Activated CD4-positive, alpha-beta T cell treated with anti-CD3 and anti-CD28 coated beads, Interleukin-2, amount 50 U/mL, for 4 hours (primary cell): ENCODE measurements around the gene EYS.

Source experiments
- DNase-seq, 2 experiments: peaks; one replicate each; pipeline ENCODE4 v3.0.0-alpha.2; 2020

The EYS gene

DNA sequence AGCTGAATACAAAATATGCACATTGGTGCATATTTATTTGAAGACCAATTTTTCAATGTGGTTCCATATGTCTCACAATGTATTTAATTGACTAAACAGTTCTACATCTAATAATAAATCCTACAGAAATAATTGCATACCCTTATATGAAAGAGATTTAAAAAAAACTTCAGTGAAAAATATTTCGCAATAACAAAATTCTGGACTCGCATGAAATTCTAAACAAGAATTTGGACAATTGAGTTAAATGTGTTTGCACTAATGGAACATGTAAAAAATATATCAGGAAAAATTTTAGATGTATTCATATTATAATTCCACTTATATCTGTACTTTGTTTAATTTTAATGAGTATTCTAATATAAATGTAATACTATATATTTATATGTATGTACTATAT lies 1003.1 kb downstream of the EYS start:
- DNase-seq = no peak

DNA sequence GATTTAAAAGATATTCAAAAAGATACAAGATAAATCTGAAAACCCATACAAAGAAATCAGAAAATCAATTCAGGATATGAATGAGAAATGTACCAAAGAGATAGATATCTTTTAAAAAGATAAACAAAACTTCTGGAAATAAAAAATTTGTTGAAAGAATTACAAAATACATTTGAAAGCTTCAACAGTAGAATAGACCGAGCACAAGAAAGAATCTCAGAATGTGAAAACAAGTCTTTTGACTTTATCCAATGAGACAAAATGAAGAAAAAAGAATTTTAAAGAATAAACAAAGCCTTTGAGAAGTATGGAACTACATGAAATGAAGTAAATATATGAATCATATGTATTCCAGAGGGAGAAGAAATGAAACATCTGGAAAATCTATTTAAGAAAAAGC lies 1011.0 kb downstream of the EYS start:
- DNase-seq = no peak

DNA sequence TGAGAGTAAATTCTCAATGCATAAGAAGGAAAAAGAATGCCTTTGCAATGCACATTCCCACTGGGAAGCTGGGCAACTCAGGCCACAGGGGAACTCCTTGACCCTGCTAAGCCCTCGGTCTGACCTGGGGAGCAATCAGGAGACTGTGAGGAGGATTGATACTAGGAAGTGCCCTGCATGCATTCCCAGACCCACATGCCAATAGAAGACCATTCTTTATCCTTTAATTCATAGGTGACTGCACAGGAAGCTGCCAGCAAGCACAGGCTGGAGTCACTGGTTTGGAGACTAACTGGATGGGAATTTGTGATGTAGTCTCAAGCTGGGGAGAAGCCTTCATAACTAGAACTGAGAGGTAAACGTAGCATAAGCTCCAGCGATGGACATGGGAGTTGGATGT lies 1012.7 kb downstream of the EYS start:
- DNase-seq = no peak

DNA sequence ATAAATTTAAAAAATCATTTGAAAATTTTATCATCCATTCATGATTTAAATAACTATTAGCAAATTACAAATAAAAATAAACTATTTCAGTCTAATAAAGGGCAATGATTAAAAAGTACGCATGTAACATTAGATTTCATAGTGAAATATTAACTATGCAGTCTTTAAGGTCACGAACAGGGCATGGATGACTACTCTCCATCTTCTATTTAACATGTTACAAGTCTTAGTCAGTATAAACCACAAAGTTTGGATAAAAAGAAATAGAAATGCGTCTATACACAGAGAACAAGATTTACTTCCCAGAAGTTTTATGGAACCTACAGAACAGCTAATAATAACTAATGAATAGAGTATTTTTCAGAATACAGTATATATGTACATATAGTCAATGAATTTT lies 1016.0 kb downstream of the EYS start:
- no peak for DNase-seq

DNA sequence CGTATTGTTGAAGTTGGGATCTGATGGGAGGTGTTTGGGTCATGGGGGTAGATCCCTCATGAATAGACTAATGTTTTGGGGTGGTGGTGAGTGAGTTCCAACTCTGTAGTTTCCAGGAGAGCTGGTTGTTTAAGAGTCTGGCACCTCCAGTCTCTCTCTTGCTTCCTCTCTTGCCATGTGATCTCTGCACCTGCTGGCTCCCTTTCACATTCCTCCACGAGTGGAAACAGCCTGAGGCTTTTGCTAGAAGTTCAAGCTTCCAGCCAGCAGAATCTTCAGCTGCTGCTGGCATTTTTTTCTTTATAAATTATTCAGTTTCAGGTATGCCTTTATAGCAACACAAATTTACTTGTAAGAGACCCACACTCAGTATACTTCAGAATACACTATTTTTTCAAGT lies 1021.6 kb downstream of the EYS start:
- no peak for DNase-seq

DNA sequence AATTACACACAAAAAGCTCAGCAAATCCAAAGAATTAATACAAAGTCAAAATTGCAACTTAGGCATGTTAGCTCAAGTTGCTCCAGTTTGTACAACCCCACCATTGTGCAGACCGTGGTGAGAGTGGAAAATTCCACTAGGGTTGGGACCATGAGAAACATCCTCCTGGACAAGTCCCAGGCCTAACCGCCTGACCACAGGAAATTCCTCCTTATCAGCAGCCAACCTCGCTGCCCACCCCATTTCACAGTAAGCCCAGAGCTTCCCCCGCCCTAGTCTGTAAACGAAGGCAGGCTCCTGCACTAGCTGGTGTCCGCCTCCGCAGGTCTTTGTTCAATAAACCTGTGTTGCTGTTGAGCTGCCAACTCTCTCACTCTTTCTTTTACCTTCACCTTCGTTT lies 1023.3 kb downstream of the EYS start:
- DNase-seq = no peak

DNA sequence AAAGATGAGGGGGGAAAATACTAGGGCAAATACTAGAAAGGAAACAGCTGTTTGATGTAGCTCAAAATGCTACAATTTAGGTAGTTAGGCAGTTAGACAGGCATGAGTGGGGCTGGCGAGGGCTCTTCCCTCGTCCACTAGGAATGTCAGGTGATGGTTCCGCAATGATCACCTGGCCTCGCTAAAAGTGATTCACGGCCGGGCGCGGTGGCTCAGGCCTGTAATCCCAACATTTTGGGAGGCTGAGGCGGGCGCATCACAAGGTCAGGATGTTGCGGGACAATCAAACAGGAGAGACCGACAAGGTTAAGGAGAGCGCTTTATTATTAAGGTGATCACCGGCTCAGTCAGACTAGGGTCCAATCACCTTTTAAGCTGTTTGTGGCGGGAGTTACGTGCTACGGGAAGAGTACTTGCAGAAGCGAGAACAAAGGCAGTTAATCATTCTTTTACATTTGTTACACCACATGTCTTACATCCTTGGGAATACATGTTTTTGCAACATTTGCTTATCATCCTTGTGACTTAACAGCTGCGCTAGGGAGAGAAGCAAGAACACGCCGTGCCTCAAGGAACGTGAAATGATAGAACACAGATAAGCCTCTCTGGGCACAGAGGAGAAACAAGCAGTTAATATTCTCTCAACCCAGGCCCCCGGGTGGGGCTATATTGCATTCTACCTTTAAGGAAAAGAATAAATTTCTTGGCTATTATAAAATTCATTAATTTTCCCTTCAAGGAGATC lies 1025.4 kb downstream of the EYS start:
- no peak for DNase-seq

DNA sequence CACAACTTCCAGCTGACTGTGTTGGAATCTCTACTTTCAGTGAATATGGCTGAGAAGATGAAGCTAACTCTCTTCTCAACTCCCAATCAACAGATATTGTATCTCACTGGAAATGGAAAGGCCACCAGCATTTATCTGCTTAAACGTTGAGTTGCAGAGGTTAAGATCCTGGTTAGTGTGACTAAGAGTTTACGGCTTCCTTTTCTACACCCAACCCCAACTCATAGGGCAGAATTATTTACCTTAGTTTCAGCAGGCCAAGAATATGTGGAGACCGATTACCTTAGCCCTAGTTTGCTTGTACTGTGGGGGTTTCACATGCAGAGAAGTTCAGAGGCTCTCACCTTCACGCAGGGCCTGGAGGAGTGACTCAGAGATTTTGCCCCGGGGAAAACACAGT lies 1026.6 kb downstream of the EYS start:
- no peak for DNase-seq

DNA sequence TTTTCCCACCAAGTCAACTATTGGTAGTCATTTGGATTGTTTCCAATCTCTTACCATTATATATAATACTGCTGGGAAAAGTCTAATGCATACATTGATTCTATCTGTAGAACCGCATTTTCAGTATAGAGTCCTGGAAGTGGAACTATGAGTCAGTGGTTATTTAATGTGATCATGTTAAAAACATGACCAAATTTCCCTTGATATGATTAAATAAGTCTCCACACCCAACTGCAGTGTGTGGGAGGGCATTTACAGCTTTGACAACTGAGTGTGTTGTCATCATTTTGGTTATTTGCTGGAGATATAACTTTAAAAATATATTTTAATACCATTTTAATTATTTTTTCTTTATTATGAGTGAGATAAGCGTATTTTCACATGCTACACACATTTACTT lies 1027.6 kb downstream of the EYS start:
- DNase-seq = no peak

DNA sequence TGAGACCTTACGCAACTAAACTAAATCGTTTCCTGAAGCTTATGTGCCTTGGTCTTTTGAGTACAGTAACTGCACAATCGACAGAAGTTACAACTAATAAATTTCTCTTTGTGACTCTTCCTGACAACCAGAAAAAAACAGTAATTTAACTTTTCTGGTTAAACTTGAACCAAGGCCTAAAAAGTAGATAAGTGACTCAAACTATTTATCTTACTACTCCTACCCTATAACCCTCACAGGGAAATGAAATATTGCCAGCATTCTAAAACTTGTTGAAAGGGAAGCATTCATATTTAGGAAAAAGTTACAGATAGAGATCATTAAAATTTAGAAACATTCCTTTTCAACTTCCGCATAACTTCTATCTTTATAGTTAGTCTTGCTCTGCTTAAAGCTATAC lies 1034.4 kb downstream of the EYS start:
- DNase-seq = no peak

DNA sequence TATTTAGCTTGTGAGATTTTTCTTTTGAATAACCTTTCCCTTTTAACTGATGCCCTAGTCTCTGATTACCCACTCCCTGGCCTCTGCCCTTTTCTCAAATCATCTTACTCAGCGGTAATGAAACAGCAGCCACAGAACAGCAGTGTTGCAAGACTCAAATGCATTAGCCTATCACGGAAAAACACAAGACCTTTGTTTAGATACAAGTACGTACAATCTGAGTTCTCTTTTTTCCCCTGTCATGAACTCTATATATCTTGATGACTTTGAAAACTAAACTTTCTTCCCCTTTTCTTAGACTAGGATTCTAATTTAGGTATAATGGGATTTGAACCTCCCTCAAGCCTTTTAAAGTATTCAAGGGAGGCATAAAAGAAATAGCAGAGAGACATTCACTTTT lies 1034.9 kb downstream of the EYS start:
- no peak for DNase-seq

DNA sequence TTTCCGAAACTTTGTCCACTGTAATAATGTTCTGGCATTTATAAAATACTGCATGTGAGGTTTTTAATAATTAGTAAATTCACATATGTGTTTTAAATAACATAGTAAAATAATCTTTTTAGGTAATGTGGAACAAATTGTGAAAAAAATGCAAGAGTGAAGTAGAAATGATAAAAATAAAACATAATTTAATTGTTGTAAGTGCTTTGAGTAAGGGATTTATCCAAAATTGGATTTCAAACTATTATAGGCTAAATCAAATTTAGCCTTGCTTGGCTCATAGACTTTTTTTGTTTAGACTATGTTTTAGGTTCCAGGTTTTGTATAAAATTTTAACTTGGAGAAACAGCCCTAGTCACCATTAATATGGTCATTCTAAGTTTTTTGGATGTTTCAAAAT lies 1041.9 kb downstream of the EYS start:
- DNase-seq = no peak

DNA sequence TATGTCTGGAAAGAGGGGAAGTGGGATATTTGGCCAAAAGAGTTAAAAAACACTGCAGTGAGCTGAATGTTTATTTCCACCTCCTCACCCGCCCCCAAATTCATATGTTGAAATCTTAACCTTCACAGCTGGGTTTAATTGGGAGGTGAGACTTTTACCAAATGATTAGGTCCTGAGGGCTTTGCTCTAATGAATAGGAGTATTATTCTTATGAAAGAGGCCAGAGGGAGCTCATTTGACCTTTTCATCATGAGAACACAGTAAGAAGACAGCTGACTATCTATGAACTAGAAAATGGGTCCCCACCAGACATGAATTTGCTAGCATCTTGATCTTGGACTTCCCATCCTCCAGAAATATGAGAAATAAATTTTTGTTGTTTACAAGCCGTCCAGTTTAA lies 1042.5 kb downstream of the EYS start:
- DNase-seq = no peak

DNA sequence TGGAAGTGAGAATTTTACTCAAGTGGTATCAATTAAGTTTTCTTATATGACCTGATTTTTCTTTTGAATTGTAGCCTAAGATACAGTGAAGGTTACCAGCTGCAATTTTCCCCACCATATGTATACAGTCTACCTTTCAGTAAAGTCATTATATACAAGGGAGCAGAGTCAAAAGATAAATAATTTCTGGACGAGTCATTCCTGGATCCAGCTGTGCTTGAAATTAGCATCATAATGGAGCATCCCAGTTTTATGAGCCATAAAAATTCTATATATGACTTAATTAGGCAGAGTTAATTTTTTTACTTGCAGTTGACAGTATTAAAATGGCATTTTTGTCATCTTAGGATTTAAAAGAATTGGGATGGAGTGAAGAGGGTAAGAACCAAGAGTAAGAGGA lies 1063.0 kb downstream of the EYS start:
- no peak for DNase-seq

DNA sequence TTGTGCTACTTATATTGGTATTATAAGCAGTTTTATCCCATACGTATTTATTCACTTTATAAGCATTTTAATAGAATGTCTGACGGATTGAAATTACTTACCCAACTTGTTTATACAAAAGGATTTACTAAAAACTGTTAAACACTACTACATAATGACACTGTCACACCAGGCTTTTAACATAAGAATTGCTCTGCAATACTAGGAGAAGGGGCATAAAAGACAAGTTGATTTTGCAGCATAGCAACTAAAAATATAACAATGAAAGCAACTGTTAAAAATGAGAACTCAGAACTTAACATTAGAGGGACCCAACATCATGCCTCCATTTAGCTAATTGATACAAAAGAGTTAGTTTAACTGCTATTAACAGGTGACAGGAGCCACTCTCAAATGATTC lies 1076.1 kb downstream of the EYS start:
- no peak for DNase-seq

DNA sequence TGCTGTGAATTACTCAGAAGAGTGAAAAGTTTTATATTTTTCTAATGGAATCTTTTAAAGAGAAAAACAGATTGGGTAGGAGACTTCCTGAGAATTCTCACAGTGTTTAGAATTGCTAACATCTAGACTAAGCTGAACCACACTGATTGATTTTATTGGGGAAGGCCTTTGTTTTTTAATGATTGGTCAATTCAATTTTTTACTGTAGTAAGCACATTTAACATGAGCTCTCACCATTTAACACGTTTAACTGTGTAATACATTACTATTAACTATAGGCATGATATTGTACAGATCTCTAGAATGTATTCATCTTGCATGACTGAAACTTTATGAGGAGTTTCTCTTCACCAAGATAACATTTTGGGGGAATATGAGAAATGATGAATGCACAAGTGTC lies 1084.1 kb downstream of the EYS start:
- no peak for DNase-seq

DNA sequence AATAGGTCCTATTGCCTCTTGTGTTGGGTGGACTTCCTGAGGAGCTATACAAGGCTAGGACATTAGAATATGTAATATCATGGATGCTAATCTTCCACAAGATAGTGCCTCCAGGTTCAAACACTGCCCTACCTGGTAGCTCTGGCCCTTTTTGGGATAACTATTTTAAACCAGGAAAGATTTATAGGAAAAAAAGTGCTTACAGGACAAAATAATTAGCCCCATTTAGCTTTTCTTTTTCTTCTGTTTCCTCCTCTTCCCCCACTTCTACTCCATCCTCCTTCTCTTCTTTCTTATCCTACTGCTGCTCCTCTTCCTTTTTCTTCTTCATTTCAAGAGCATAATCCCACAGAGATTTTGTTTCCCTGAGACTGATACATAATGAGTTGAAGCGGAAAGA lies 1104.0 kb downstream of the EYS start:
- DNase-seq = no peak

DNA sequence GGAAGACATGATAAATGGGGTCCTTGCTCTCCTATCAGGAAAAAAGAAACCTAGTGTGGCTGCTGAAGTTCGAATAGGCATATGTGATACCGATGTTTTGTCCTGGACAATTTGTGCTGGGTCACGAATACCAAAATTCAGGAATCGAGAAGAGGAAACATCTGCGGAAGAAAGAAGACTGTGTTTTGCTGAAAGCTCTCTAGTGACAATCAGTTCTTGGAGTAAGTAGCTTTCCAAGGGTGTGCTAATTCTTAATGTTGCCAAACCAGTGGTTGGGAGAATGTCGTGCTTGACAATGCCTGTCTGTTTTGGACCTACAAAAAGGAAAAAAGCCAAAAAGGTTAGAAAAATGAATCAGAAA lies 1115.4 kb downstream of the EYS start:
- DNase-seq = no peak

DNA sequence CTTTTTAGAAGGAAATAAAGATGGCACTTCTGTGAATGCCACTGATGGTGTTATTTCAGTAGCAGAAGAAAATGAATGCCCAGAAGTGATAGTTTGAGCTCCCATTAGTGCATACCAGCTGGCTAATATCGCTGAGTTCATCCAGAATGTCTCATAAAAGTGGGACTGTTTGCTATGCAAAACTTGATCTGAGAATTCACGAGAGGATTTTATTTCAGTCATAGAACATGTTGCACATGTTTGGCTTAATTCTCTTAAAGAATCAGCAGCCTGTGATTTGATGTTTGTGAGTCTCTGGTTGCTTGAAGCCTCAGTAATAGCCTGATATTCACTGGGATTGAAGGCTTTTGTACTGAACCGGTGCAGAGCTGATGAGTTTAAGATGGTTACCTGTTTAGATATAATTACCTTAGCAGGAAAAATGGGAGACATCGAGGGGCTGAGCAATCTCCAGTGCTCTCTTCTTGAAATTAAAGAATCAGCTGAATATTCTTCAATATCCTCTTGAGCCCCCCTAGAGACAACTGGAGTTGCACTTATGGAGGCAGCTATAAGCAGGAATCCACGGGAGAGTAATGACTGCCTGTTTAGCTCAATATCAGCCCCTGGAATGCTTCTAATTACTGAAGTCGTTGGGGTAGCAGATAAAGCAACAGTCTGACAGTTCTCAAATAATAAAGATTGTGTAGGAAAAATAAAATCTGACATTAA lies 1115.9 kb downstream of the EYS start:
- no peak for DNase-seq

DNA sequence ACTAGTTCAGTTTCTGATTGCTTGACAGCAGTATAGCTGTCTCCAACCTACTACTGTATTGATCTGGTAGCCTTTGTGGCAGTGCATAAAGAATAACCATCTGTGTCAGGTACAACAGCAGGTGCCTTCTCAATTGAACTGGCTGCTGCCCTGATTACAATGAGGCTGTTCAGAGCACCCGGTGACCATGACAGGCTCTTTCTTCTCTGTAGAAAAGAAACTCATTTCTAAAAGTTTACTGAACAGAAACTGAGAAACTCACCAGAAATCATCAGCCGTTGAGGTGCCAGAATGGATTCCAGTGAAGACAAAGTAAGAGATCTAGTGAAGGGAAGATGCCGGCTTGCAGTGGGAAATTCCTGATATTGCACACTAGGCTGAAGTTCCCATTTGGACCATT lies 1117.1 kb downstream of the EYS start:
- no peak for DNase-seq

DNA sequence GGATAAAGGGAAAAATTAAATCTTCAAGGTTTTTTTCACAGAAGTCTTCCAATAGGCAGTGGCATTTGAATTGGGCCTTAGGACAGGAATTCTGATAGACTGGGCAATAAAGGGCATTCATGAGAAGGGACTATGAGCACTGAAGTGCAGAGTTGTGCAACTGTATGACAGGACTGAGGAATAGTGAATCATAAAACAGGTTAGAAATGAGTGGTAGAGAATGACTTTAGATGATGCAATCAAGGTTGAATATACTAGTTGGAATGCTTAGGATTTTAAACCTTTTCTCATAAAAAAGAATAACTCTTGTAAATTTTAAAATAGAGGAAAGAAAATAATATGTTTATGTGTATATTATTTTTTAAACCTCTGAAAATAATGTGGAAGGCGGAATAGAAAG lies 1126.7 kb downstream of the EYS start:
- no peak for DNase-seq

DNA sequence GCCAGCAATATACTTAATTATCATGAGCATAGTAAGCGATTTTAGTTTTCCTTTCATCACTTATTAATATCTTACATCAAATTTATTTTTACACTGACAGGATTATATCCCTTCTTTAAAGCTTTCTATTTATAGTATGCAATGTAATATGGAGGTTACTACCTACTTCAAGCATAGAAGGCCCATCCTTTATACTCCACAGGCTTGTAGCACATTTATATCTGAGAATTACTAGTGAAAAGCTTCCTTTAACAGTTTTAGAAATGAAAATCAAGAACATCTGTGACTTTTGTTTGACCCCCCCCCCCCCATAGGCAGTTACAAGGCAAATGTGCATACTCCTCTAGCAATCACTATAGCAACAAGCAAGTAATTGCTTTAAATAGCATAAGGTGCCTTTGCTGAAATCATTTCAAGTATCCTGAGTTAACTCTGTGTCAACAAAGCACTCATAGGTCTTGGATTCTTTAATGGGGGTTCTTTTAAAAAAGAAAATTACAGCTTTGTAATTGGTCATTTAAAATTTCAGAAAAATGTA lies 1153.7 kb downstream of the EYS start:
- DNase-seq = no peak

DNA sequence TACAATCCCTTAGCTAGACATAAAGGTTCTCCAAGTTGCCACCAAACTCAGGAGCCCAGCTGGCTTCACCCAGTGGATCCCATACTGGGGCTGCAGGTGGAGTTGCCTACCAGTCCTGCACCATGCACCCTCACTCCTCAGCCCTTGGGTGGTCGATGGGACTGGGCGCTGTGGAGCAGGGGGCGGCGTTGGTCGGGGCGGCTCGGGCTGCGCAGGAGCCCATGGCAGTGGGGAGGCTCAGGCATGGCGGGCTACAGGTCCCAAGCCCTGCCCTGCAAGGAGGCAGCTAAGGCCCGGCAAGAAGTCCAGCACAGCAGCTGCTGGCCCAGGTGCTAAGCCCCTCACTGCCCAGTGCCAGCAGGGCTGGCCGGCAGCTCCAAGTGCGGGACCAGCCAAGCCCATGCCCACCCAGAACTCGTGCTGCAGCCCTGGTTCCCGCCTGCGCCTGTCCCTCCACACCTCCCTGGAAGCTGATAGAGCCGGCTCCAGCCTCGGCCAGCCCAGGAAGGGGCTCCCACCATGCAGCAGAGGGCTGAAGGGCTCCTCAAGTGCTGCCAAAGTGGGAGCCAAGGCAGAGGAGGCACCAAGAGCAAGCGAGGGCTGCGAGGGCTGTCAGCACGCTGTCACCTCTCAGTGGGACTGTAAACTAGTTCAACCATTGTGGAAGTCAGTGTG lies 1159.3 kb downstream of the EYS start:
- no peak for DNase-seq

DNA sequence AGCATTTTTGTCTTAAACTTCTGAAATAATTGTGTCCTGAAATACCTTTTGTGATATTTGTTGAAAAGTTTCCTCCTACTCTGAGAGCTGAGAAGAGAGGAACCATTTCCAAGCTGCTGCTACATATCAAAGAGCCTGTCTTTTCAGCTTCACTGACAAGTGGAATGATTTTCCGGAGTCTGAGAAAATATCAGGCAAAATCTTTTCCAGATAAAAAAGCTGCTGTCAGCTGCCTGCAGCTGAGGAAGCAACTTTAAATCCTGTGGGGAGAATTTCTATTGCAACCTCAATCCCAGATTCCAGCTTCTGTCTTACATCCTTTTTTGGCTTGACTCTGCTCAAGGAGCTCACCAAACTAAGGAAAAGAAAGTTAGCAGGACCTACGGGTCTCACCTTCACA lies 1167.1 kb downstream of the EYS start:
- no peak for DNase-seq
